Measurements from ENCODE around the gene PLXNC1. TPM values are rescaled to one million over a fixed set of nuclear protein-coding genes. Genes with fewer than 3 reads are reported as not detected.

Gene PLXNC1
- total RNA-seq, 1 donor from 2014 or later, result under 0.01 TPM

DNA sequence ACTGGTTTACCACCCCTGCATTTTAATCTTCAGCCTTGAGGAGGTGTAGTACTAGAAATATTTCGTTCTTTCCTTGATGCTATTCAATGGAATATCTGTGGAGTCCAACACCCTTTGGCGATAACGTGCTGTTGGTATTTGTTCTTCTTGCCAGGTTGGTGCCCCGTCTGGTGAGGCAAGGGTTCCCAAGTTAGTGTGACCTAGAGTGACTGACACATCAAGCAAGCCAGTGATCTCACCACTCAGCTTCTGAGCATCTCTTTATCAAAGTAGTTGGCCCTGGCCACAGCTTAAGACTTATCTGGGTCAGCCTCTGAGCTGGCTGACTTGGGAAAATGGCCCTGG, 60.2 kb downstream of the PLXNC1 start:
- TF ChIP-seq, protein P1, sequence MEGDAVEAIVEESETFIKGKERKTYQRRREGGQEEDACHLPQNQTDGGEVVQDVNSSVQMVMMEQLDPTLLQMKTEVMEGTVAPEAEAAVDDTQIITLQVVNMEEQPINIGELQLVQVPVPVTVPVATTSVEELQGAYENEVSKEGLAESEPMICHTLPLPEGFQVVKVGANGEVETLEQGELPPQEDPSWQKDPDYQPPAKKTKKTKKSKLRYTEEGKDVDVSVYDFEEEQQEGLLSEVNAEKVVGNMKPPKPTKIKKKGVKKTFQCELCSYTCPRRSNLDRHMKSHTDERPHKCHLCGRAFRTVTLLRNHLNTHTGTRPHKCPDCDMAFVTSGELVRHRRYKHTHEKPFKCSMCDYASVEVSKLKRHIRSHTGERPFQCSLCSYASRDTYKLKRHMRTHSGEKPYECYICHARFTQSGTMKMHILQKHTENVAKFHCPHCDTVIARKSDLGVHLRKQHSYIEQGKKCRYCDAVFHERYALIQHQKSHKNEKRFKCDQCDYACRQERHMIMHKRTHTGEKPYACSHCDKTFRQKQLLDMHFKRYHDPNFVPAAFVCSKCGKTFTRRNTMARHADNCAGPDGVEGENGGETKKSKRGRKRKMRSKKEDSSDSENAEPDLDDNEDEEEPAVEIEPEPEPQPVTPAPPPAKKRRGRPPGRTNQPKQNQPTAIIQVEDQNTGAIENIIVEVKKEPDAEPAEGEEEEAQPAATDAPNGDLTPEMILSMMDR (IDR thresholded peaks at IDR 0.05; ENCODE audit: insufficient read depth, low read length, severe bottlenecking), result no peak
- FAIRE-seq (no peak), DNase-seq (ENCODE audit: low read depth) (no peak)
- no peaks in the 10 kb centered on the region for H3K27me3 ChIP-seq (ENCODE audit: control insufficient read depth, insufficient read depth, low read length)
- H3K4me3 ChIP-seq (ENCODE audit: low read depth, low read length), result no peak overlapping the region
- no peaks in the 10 kb centered on the region for H3K36me3 ChIP-seq (ENCODE audit: control insufficient read depth, insufficient read depth, low read length)

DNA sequence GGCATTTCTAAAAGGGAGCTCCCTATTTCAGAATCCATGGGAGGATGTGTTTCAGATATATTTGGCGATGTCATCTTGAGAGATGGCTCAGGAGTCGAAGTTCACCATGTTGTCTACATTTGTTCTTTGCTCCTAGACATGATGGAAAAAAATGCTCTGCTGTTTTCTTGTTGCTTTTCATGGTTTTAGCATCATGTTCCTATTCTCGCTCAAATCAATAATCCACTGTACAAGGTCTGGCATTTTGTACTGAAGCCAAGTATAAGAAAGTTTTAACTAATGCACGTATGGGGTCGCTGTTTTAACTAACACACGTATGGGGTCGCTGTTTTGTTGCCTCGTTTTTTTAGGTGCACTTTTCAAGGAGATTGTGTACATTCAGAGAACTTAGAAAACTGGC, 60.9 kb downstream of the PLXNC1 start:
- TF ChIP-seq, protein P1 (IDR thresholded peaks at IDR 0.05; ENCODE audit: insufficient read depth, low read length, severe bottlenecking), result no peak
- DNase-seq (ENCODE audit: low read depth) (no peak), FAIRE-seq (no peak)
- H3K36me3 ChIP-seq (ENCODE audit: control insufficient read depth, insufficient read depth, low read length), result no peaks in the 10 kb centered on the region
- H3K4me3 ChIP-seq (ENCODE audit: low read depth, low read length), result no peak overlapping the region
- H3K27me3 ChIP-seq (ENCODE audit: control insufficient read depth, insufficient read depth, low read length), result no peaks in the 10 kb centered on the region

DNA sequence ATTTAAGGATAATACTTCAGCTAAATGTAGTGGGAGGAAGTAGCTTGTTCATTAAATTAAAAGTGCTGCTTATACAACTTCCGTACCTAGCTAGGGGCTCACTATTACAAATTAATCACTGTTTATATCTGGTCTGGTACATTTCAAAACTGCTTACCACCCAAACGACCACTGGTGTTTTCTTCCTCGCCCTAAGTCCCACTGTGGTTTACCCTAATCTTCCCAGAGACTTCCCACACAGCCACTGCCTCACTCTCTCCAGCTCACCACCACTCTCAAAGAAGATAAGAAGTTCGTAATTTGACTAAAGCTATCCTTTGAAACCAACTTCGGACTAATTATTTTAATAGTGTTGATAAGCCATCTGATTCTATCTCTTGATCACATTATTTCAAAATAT, 62.6 kb downstream of the PLXNC1 start:
- H3K36me3 ChIP-seq (ENCODE audit: control insufficient read depth, insufficient read depth, low read length), result no peaks in the 10 kb centered on the region

DNA sequence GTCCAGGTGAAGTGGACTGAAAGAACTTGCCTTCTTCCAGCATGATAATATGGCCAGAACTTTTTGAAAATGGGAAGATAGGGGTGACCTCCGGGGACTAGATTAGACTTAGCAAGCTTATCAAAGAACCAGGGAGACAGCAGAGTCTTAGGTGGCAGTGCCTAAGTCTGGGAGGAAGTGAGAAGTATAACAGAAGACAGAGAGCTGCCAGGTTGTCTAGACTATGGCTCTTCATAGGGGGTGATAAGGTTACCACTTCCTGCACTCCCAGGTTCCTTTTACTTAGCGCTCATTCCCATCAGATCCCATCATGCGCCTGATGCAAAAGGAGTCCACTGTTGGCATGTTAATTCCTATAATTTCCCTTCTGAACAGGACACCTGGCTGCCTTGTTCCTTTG, 69.9 kb downstream of the PLXNC1 start:
- FAIRE-seq, result no peak
- TF ChIP-seq, protein P1 (IDR thresholded peaks at IDR 0.05; ENCODE audit: insufficient read depth, low read length, severe bottlenecking), result no peak
- Histone ChIP-seq H3K4me3 (ENCODE audit: low read depth, low read length) (no peak overlapping the region), H3K36me3 (ENCODE audit: control insufficient read depth, insufficient read depth, low read length) (no peaks in the 10 kb centered on the region), H3K27me3 (ENCODE audit: control insufficient read depth, insufficient read depth, low read length) (no peaks in the 10 kb centered on the region)
- DNase-seq (ENCODE audit: low read depth), result no peak

More for the DNA sequence above, 62.6 kb downstream of the PLXNC1 start:
- DNase-seq (ENCODE audit: low read depth), result no peak
- TF ChIP-seq, protein P1 (IDR thresholded peaks at IDR 0.05; ENCODE audit: insufficient read depth, low read length, severe bottlenecking), result no peak
- Histone ChIP-seq H3K27me3 (ENCODE audit: control insufficient read depth, insufficient read depth, low read length) (no peaks in the 10 kb centered on the region), H3K4me3 (ENCODE audit: low read depth, low read length) (no peak overlapping the region)
- no peak for FAIRE-seq

DNA sequence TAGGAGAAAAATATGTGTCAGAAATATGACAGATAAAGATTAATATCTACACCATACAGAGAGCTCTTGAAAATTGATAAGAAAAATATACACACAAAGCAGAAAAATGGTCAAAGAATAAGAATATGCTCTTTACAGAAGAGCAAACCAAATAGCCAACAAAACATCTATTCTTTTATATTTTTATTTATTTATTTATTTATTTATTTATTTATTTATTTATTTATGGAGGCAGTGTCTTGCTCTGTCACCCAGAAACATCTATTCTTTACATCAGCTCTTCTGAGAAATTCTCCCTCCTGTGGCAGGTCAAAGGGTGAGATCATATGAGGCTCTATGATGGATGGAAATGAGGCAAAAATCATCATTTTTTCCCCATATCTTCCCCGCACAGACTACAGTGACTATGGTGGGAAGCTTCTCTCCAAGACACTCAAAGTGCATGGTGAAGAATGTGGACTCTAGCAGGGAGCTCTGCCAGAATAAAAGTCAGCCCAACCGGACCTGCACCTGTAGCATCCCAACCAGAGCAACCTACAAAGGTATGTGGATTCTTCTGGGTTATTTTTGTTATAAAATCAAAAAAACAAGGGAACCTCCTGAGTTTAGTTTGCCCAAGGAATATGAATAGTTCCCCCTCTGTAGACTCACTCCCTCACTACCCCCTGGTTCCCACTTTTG, 71.4 kb downstream of the PLXNC1 start:
- TF ChIP-seq, protein P1 (IDR thresholded peaks at IDR 0.05; ENCODE audit: insufficient read depth, low read length, severe bottlenecking), result no peak
- no peaks in the 10 kb centered on the region for H3K27me3 ChIP-seq (ENCODE audit: control insufficient read depth, insufficient read depth, low read length)
- no peak for FAIRE-seq
- no peak for DNase-seq (ENCODE audit: low read depth)
- no peaks in the 10 kb centered on the region for H3K36me3 ChIP-seq (ENCODE audit: control insufficient read depth, insufficient read depth, low read length)
- H3K4me3 ChIP-seq (ENCODE audit: low read depth, low read length), result no peak overlapping the region

DNA sequence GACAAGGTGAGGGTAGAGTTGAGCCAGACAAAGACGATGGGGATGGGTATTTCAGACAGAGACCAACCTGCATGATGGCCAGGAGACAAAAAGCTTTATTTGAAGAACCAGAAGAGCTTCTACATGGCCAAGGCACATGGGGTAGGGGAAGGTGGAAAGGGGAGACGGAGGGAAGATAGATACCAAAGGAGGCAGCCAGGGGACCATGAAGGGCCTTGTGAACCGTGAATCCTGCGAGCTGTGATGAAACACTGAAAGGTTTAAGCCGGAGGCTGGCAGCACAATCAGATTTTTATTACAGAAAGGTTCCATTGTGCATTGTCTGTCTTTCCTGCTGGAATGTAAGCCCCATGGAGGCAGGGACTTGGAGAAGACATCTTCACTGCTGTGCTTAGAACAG, 72.4 kb downstream of the PLXNC1 start:
- DNase-seq (ENCODE audit: low read depth), result no peak
- Histone ChIP-seq H3K27me3 (ENCODE audit: control insufficient read depth, insufficient read depth, low read length) (no peaks in the 10 kb centered on the region), H3K36me3 (ENCODE audit: control insufficient read depth, insufficient read depth, low read length) (no peaks in the 10 kb centered on the region), H3K4me3 (ENCODE audit: low read depth, low read length) (no peak overlapping the region)
- TF ChIP-seq, protein P1 (IDR thresholded peaks at IDR 0.05; ENCODE audit: insufficient read depth, low read length, severe bottlenecking), result no peak
- no peak for FAIRE-seq
